Mammary epithelial cell (primary cell): ENCODE measurements around the gene A1BG.
A peak's percentile ranks its signal among the peaks of the same experiment; 100 is the strongest.

ENCODE experiments used
- EZH2 ChIP-seq: IDR thresholded peaks from 2 replicates; pipeline ENCODE4 v1.6.1; 2012; ENCODE audit warnings: low read length, inconsistent platforms, borderline replicate concordance
- TF ChIP-seq, protein P1 (sequence below), 2 donors: IDR thresholded peaks in 1 of 2; conservative IDR thresholded peaks in 1 of 2; 2 replicates each; pipeline ENCODE4 v1.5.1; 2011 to 2012; ENCODE audit warnings: inconsistent platforms in 2 of 2, low read length in 2 of 2, mild to moderate bottlenecking in 2 of 2, control low read depth in 1 of 2, low read depth in 1 of 2; ENCODE audit not compliant: insufficient read depth in 1 of 2; ENCODE audit errors: extremely low read depth in 1 of 2

DNA sequence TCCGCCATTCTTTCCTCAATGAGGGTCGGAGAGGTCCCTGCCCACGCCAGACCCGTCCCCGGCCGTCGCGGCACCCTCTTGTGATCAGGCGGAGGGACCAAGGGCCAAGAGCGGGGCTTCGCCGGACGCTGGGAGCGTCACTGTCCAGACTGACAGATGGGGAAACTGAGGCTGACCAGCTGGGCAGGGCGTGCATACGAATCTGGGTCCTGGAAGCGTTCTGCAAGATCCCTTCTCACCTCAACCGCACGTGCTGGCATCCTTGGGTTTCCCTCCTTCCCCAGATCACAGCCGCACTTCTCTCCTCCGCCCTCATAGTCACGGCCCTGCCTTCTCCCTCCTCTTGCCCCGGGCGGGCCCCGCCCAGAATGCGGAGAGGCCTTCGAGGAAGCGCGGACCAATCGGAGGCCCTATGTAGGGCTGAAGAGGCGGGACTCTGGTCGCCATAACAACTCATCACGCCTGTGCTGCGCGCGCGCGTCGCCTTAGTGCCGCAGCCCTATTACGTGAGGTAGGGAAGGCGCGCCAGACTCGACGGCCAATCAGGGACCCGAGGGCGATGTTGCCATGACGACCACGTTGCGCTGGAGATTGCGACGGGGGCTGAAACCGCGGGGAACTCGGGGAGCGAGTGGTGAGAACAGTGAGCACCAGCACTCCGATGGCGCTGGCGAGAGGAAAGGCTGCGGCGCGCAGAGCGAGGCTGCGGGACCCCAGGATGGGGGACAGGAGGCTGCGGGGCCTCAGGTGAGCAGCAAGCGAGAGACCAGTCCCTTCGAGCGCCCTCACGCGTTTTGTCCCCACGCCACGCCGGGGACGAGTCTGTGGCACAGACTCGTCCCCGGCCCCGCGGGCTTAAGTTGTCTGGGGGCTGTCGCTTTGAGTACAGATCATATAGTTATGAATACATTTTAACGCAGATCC lies 47.9 kb upstream of the A1BG start:
- TF ChIP-seq, protein P1, sequence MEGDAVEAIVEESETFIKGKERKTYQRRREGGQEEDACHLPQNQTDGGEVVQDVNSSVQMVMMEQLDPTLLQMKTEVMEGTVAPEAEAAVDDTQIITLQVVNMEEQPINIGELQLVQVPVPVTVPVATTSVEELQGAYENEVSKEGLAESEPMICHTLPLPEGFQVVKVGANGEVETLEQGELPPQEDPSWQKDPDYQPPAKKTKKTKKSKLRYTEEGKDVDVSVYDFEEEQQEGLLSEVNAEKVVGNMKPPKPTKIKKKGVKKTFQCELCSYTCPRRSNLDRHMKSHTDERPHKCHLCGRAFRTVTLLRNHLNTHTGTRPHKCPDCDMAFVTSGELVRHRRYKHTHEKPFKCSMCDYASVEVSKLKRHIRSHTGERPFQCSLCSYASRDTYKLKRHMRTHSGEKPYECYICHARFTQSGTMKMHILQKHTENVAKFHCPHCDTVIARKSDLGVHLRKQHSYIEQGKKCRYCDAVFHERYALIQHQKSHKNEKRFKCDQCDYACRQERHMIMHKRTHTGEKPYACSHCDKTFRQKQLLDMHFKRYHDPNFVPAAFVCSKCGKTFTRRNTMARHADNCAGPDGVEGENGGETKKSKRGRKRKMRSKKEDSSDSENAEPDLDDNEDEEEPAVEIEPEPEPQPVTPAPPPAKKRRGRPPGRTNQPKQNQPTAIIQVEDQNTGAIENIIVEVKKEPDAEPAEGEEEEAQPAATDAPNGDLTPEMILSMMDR (conservative IDR thresholded peaks at IDR 0.05 in 1 of 2, IDR thresholded peaks at IDR 0.05 in 1 of 2; ENCODE audit: extremely low read depth in 1 of 2, insufficient read depth in 1 of 2, low read depth in 1 of 2, low read length in 2 of 2) = peak in 1 of 2 donors; percentile 7
- TF ChIP-seq EZH2 = no peak
